Urothelium cell line (cell line): ENCODE data around the gene EME2.

Experiments
- DNase-seq: peaks from one replicate; pipeline ENCODE4 v3.0.0; 2011; ENCODE audit warnings: low spot score, mixed read lengths
- FAIRE-seq: peaks from 2 replicates; lab custom pipeline; 2011; peaks lifted over from hg19 to GRCh38; lab: Jason Lieb, UNC

The EME2 gene

DNA sequence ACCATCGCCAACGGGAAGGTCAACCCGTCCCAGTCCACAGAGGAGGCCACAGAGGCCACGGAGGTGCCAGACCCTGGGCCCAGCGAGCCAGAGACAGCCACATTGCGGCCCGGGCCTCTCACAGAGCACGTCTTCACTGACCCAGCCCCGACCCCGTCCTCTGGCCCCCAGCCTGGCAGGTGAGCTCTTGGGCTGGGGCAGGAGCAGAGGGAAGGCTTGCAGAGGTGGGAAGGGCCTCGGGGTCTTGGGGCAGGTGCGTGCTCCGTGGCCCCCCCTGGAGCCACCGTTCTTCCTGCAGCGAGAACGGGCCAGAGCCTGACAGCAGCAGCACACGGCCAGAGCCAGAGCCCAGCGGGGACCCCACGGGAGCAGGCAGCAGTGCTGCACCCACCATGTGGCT is 6.4 kb upstream of the EME2 start:
- no peak for FAIRE-seq
- DNase-seq, result no peak

DNA sequence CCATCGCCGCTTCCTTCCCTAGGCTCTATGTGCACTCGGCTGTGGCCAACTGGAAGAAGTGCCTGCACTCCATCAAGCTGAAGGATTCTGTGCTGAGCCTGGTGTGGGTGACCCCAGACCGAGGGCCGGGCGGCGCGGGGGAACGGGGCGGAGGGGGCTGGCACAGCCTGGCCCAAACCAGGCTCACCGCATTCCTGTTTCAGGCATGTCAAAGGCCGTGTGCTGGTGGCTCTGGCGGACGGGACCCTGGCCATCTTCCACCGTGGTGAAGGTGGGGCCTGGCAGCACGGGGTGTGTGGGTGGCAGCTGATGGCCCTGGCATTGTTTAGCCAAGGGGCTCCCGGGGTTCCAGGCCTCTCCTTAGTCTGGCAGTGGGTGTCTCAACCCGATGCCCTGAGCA is 5.9 kb upstream of the EME2 start:
- no peak for DNase-seq
- FAIRE-seq, result no peak

GRCh38 chr16:1767116-1767994 is 5.3 kb upstream of the EME2 start:
- DNase-seq (no peak), FAIRE-seq (no peak)

DNA sequence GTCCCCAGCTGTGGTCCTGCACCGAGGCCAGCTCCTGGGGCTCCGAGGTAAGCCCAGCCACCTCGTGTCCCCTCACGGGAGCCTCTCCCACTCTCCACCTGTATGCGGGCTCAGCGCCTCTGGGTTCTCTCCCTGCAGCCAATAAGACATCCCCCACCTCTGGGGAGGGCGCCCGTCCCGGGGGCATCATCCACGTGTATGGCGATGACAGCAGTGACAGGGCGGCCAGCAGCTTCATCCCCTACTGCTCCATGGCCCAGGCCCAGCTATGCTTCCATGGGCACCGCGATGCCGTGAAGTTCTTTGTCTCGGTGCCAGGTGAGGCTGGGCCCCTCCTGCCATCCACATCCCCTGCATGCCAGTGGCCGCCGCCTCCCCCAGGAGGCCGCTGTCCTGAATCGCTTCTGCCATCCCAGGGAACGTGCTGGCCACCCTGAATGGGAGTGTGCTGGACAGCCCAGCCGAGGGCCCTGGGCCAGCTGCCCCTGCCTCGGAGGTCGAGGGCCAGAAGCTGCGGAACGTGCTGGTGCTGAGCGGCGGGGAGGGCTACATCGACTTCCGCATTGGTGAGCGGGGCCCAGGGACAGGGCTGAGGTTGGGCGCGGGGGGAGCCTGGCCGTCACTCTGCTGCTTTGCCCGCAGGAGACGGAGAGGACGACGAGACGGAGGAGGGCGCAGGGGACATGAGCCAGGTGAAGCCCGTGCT is 4.4 kb upstream of the EME2 start:
- no peak for FAIRE-seq
- no peak for DNase-seq

GRCh38 chr16:1768767-1769401 is 3.7 kb upstream of the EME2 start:
- peak; percentile 46 for FAIRE-seq
- DNase-seq, result no peak

GRCh38 chr16:1769402-1770300 is 3.0 kb upstream of the EME2 start:
- FAIRE-seq (no peak), DNase-seq (no peak)

DNA sequence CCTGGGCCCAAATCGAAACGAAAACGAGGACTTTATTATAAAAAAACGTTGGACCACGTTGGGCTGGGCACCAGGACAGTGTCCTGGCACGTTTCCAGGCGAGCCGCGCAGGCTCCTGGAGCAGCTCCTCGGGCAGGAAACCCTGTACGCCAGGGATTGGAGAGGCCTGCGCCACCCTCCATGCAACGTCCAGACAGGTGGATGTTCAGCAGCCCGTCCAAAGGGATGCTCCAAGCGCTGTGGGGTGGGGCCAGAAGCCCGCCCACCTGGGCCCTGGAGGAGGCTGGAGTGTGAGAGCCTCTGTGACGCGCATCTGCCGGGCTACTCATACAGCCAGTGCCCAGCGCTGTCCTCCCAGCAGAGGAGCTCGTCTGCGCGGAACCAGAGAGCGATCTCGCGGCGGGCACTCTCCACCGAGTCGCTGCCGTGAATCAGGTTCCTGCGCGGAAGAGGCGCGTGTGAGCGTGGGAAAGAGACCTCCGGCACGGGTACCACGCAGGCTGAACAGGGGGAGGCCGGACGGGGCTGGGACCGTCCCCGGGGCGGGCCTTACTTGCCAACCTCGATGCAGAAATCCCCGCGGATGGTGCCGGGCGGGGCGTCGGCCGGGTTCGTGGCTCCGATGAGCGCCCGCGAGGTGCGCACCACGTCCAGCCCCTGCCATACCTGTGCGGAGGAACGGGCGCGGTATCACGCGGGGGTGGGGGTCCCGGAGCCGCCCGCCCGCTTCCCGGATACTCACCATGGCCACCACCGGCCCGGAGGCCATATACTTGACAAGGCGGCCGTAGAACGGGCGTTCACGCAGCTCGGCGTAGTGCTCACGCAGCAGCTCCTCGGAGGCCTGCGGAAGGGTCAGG is 2.1 kb upstream of the EME2 start:
- FAIRE-seq, result peak; percentile 71
- DNase-seq, result peak; percentile 67

DNA sequence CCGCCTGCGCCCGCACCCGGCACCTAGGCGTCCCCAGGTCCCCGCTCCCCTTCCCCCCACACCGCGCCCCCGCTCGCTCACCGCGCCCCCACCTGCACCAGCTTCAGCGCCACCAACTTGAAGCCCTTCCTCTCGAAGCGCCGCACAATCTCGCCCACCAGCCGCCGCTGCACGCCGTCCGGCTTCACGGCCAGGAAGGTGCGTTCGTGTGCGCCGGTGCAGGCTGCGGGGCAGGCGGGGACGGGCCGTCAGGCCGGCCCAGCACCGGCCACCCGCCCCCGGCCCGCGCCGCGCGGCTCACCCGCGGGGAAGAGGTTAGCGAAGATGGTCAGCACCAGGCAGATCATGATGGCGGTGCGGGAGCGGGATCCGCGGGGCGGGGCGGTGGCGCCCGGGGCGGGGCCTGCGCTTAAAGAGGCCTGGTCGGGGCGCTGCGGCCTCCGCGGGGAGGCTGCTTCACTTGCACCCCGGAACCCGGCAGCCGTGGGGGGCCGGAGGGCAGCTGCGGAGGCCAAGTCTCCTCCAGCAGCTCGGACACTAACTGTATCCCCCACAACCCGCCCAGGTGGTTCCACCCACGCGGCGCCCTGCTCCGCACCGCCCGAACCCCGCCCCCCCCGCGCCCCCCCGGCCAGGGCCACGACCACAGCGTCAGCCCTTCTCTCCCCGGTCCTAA is 1.3 kb upstream of the EME2 start, which contains the start of gene NME3:
Gene NME3 (minus strand): TSS at position 356 of the 676 bp plus-strand sequence. CDS start 9 bp downstream, at position 347.
- peak; percentile 83 for DNase-seq
- FAIRE-seq, result peak; percentile 65

GRCh38 chr16:1771864-1772361 is 697 bp upstream of the EME2 start:
- no peak for DNase-seq
- peak; percentile 75 for FAIRE-seq

GRCh38 chr16:1772908-1773702 is 495 bp downstream of the EME2 start, which contains the start of gene MRPS34:
Gene MRPS34 (minus strand): TSS chr16:1773134. CDS start chr16:1773119, 15 bp downstream.
- peak; percentile 92 for FAIRE-seq
- peak; percentile 87 for DNase-seq

DNA sequence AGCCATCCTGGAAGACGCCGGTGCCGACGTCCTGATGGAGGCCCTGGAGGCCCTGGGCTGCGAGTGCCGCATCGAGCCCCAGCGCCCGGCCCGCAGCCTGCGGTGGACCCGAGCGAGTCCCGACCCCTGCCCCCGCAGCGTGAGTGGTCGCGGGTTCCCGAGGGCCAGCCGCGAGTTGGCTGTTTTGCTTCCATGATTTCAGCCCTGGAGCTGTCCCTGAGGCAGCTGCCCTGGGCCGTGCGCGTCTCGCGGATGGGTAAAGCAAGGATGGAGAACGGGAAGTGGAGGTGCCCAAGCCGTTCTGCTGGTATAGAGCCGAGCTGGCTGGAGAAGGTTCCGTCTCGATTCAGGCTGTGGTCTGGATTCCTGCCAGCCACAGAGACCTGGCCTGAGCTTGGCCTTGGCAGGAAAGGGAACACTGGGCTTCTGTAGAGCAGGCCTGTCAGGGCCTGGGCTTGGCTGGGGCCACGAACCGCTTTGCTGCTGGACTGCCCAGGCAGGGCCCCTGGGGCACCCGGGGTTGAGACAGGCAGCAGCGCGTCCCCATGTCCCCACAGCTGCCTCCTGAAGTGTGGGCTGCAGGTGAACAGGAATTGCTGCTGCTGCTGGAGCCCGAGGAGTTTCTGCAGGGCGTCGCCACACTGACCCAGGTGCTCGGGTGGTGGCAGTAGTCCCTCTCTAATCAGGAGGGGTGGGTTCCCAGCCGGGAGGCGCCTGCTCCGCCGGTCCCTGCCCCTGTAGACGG is 1.3 kb downstream of the EME2 start:
- FAIRE-seq, result no peak
- DNase-seq, result no peak

GRCh38 chr16:1774448-1774780 is 1.8 kb downstream of the EME2 start:
- no peak for DNase-seq
- no peak for FAIRE-seq

GRCh38 chr16:1775006-1775845 is 2.6 kb downstream of the EME2 start:
- DNase-seq (no peak), FAIRE-seq (no peak)

DNA sequence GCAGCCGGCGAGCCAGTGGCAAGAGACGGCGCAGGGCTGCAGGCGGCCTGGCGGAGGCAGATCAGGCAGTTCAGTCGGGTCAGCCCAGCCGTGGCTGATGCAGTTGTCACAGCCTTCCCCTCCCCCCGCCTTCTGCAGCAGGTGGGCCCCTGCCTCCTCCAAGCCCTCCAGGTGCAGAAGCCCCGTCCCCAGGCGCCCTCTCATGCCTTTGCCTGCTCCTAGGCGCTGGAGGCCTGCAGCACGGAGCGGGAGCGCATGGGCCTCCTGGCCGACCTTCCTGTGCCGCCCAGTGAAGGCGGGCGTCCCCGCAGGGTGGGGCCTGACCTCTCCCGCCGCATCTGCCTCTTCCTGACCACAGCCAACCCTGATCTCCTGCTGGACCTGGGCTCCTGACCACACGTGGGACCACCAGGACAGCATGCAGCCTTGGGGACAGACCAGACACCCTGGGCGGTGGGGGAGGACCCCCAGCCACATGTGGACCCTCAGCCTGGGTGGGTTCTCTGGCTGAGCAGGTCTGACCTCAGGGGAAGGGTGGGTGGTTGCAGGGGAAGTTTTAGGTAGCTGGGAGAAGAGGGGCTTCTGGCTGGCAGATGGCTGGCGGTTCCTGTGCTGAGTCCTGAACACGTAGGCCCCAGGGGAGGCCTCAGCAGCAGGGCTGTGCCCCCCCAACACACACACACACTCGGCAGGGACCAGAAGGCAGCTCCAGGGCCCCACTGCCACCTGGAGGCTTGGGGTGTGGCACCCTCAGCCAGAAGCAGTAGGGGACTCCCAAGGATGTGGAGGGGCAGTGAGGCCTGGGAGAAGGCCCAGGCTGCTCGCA is 3.4 kb downstream of the EME2 start:
- FAIRE-seq (no peak), DNase-seq (no peak)

DNA sequence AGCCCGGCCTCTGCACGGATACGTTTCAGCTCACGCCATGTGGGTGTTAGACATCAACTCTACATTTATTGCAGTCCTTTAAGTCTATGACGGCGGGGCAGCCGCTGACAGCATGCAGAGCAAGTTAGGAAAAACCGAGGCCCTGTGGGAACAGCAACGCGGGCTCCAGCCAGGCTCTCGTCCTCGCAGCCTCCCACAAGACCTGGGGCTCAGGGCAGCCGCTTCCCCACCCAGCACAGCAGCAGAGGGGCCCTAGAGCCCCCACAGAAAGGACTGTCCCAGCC is 4.0 kb downstream of the EME2 start:
- FAIRE-seq, result no peak

DNA sequence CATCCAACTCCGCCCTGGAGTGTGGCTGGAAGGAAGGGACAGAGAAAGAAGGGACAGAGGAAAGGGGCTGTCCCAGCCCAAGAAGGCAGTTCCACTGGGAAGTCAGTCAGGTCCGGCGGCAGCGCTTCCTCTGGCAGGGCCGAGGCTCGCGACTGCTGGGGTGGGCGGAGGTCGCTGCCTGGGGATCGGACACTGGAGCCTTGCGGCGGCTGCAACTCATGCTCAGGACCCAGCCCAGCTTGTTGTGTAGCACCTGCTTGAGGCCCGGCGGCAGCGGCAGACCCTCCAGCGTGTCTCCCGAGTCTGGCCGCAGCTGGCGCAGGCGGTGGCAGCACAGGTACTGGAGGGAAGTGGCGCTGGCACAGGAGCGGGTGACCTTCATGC is 4.4 kb downstream of the EME2 start:
- FAIRE-seq (no peak), DNase-seq (no peak)

More for the DNA sequence above, 4.0 kb downstream of the EME2 start:
- no peak for DNase-seq
